ENCODE results near the gene MED27.

MED27 gene

DNA sequence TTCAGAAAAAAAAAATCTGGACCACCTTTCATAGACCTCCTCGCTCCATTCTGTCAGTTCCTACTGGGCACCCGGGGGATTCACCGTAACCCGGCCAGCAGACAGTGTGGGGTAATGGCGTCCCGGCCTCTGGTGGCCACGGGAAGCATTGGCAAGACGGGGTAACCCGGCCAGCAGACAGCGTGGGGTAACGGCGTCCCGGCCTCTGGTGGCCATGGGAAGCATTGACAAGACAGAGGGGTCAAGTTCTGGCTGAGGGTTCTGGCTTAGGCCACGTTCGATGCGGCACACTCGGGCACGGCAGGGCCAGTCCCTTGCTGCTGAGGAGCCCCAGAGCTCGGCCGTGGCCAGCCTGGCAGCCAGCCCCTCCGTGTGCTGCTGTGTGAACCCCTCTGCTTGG is 223.6 kb downstream of the MED27 start:
- DNase-seq (ENCODE audit: low read depth): no peak
- TF ChIP-seq MYC (IDR thresholded peaks at IDR 0.05; ENCODE audit: low read depth, low read length) (no peak), POLR2A (IDR thresholded peaks at IDR 0.05; ENCODE audit: extremely low read depth, insufficient read length) (no peak), CTCF (IDR thresholded peaks at IDR 0.05; ENCODE audit: low read depth, low read length) (peak; percentile 2)
- TF ChIP-seq, protein P1, sequence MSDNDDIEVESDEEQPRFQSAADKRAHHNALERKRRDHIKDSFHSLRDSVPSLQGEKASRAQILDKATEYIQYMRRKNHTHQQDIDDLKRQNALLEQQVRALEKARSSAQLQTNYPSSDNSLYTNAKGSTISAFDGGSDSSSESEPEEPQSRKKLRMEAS (IDR thresholded peaks at IDR 0.05; ENCODE audit: low read depth, low read length): no peak
- no peak overlapping the region for H3K4me3 ChIP-seq (ENCODE audit: low read depth, low read length)

GRCh38 chr9:131854896-131855613 is 224.6 kb downstream of the MED27 start:
- no peak overlapping the region for H3K4me3 ChIP-seq (ENCODE audit: low read depth, low read length)
- DNase-seq (ENCODE audit: low read depth): no peak
- TF ChIP-seq CTCF (IDR thresholded peaks at IDR 0.05; ENCODE audit: low read depth, low read length) (no peak), MYC (IDR thresholded peaks at IDR 0.05; ENCODE audit: low read depth, low read length) (no peak), POLR2A (IDR thresholded peaks at IDR 0.05; ENCODE audit: extremely low read depth, insufficient read length) (no peak)
- TF ChIP-seq, protein P1 (IDR thresholded peaks at IDR 0.05; ENCODE audit: low read depth, low read length): no peak

- peak; percentile 51 for DNase-seq (ENCODE audit: low read depth)
- no peak overlapping the region for H3K4me3 ChIP-seq (ENCODE audit: low read depth, low read length)
- TF ChIP-seq POLR2A (IDR thresholded peaks at IDR 0.05; ENCODE audit: extremely low read depth, insufficient read length) (no peak), MYC (IDR thresholded peaks at IDR 0.05; ENCODE audit: low read depth, low read length) (peak; percentile 87), CTCF (IDR thresholded peaks at IDR 0.05; ENCODE audit: low read depth, low read length) (no peak)
- TF ChIP-seq, protein P1 (IDR thresholded peaks at IDR 0.05; ENCODE audit: low read depth, low read length): peak; percentile 94
Observed at GRCh38 chr9:131854334-131854733, 225.3 kb downstream of the MED27 start.

- TF ChIP-seq POLR2A (IDR thresholded peaks at IDR 0.05; ENCODE audit: extremely low read depth, insufficient read length) (no peak), CTCF (IDR thresholded peaks at IDR 0.05; ENCODE audit: low read depth, low read length) (no peak), MYC (IDR thresholded peaks at IDR 0.05; ENCODE audit: low read depth, low read length) (no peak)
- TF ChIP-seq, protein P1 (IDR thresholded peaks at IDR 0.05; ENCODE audit: low read depth, low read length): no peak
- H3K4me3 ChIP-seq (ENCODE audit: low read depth, low read length): no peak overlapping the region
- no peak for DNase-seq (ENCODE audit: low read depth)
Observed at GRCh38 chr9:131853434-131853833, 226.2 kb downstream of the MED27 start.

DNA sequence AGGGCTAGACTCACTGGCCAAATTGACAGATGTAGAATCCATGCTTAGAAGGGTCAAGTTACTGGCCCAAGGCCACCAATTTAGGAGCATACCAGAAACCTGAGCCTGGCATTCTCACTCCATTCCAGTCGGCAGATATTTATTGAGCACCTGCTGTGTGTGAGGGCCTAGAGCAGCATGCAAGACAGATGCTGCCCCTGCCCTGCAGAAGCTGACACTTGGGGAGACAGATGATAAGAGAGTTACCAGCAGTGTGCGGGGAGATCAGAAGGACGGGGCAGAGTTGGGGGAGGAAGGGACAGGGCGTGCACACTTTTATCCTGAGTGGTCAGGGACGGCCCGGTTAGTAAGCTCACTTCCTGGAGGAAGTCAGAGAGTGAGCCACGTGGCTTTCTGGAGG is 228.3 kb downstream of the MED27 start:
- DNase-seq (ENCODE audit: low read depth): no peak
- no peak overlapping the region for H3K4me3 ChIP-seq (ENCODE audit: low read depth, low read length)
- no peak for TF ChIP-seq POLR2A (IDR thresholded peaks at IDR 0.05; ENCODE audit: extremely low read depth, insufficient read length)
- no peak for TF ChIP-seq MYC (IDR thresholded peaks at IDR 0.05; ENCODE audit: low read depth, low read length)
- TF ChIP-seq, protein P1 (IDR thresholded peaks at IDR 0.05; ENCODE audit: low read depth, low read length): peak; percentile 38; the same call in 1 of the 2 replicates
- TF ChIP-seq CTCF (IDR thresholded peaks at IDR 0.05; ENCODE audit: low read depth, low read length): no peak
